Fibroblast of lung (primary cell): ENCODE measurements around the gene CPNE2. TPM values are rescaled to one million over a fixed set of nuclear protein-coding genes. Genes with fewer than 3 reads are reported as not detected.

Source experiments
- DNase-seq, 2 donors: peaks; one replicate each; pipeline versions ENCODE4 v3.0.0 to v3.0.0-alpha.2; 2010; ENCODE audit warnings: low read depth in 2 of 2
- H2AFZ ChIP-seq: 2 replicates; pipeline ENCODE4 v1.5.1; 2012; ENCODE audit warnings: low read length, control low read depth, inconsistent platforms
- H3K27ac ChIP-seq: 2 replicates; pipeline ENCODE4 v1.5.1; 2011; ENCODE audit warnings: low read length, control low read depth; ENCODE audit not compliant: insufficient read depth
- H3K27me3 ChIP-seq: 2 replicates; pipeline ENCODE4 v1.5.1; 2011; ENCODE audit warnings: mild to moderate bottlenecking, low read length; ENCODE audit not compliant: control insufficient read depth, insufficient read depth
- H3K36me3 ChIP-seq: 2 replicates; pipeline ENCODE4 v1.5.1; 2011; ENCODE audit warnings: low read length; ENCODE audit not compliant: control insufficient read depth, insufficient read depth
- H3K4me1 ChIP-seq: 2 replicates; pipeline ENCODE4 v1.5.1; 2011; ENCODE audit warnings: low read length; ENCODE audit not compliant: control insufficient read depth, insufficient read depth; ENCODE audit errors: extremely low read depth
- H3K4me2 ChIP-seq: 2 replicates; pipeline ENCODE4 v1.5.1; 2011; ENCODE audit warnings: low read length, control low read depth; ENCODE audit not compliant: insufficient read depth; ENCODE audit errors: extremely low read depth
- H3K4me3 ChIP-seq, 4 experiments: fragments of 200-600 bp in 1 of 4; sonication (generic) in 1 of 4; replicated peaks in 1 of 4; 2 replicates each; pipeline ENCODE4 v1.5.1; 2011 to 2016; ENCODE audit warnings: low read length in 4 of 4, low read depth in 3 of 4, mild to moderate bottlenecking in 3 of 4, control low read depth in 2 of 4, inconsistent platforms in 1 of 4, mixed read lengths in 1 of 4; ENCODE audit not compliant: insufficient read depth in 1 of 4; ENCODE audit errors: control extremely low read depth in 1 of 4
- H3K79me2 ChIP-seq: 2 replicates; pipeline ENCODE4 v1.5.1; 2012; ENCODE audit warnings: mild to moderate bottlenecking, low read length, inconsistent platforms; ENCODE audit not compliant: control insufficient read depth, insufficient read depth
- H3K9ac ChIP-seq: 2 replicates; pipeline ENCODE4 v1.5.1; 2011; ENCODE audit warnings: mild to moderate bottlenecking, low read length, control low read depth; ENCODE audit not compliant: insufficient read depth
- H3K9me3 ChIP-seq: 2 replicates; pipeline ENCODE4 v1.5.1; 2012; ENCODE audit warnings: low read depth, low read length; ENCODE audit not compliant: control insufficient read depth, insufficient read depth
- H4K20me1 ChIP-seq: 2 replicates; pipeline ENCODE4 v1.5.1; 2011; ENCODE audit warnings: low read length; ENCODE audit not compliant: control insufficient read depth, insufficient read depth; ENCODE audit errors: extremely low read depth
- EZH2 ChIP-seq: IDR thresholded peaks from 2 replicates; pipeline ENCODE4 v1.5.1; 2012; ENCODE audit warnings: low read length, control low read depth, mild to moderate bottlenecking; ENCODE audit errors: missing control alignments
- polyA plus RNA-seq, 2 donors: library from polyadenylated mRNA; depleted of rRNA in 1 of 2; stranded (reverse) in 1 of 2; unstranded in 1 of 2; fragments of >200 nt; gene quantifications; 2 replicates each; pipeline ENCODE4 v1.2.1, GENCODE V29; 2011 to 2012; ENCODE audit warnings: missing spikeins in 1 of 2
- total RNA-seq: library from RNA; depleted of rRNA; stranded (reverse); fragments of >200 nt; gene quantifications from 2 replicates; pipeline ENCODE4 v1.2.1, GENCODE V29; 2014
- TF ChIP-seq, protein P1 (sequence below), 2 donors: IDR thresholded peaks in 1 of 2; conservative IDR thresholded peaks in 1 of 2; 1 replicate in 1 of 2; 2 replicates in 1 of 2; pipeline ENCODE4 v1.5.1; 2011 to 2012; ENCODE audit warnings: low read length in 2 of 2, control low read depth in 1 of 2, inconsistent platforms in 1 of 2, low read depth in 1 of 2, mild to moderate bottlenecking in 1 of 2

The CPNE2 gene
- total and polyA plus RNA-seq, 2 donors (not counting 1 experiment from before 2014, with no cell fraction given), result 20.5 to 39.6 TPM

DNA sequence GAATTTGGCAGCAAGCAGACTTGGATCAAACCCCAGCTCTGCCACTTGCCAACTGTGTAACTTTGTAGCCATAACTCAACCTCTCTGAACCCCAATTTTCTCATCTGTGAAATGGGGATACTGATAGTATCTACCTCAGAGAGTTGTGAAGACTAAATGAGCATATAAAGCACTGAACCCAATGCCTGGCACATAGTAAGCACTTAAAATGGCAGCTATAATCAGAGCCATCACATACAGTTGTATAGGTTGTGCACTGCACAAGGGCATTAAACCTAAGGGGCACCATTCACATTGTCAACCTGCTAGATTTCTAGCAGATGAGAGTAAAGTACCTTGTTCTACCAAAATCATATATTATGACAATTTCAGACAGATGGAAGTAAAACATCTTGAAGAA lies 10.6 kb upstream of the CPNE2 start:
- Histone ChIP-seq H3K4me3 (no peak overlapping the region), H3K9me3 (no peaks in the 10 kb centered on the region), H3K27me3 (no peaks in the 10 kb centered on the region), H4K20me1 (no peaks in the 10 kb centered on the region), H3K9ac (no peak overlapping the region), H2AFZ (no peak overlapping the region), H3K36me3 (peaks cover 5% of the 10 kb centered on the region), H3K79me2 (no peaks in the 10 kb centered on the region), H3K4me1 (no peaks in the 10 kb centered on the region), H3K4me2 (no peak overlapping the region), H3K27ac (no peak overlapping the region)
- no peak for TF ChIP-seq EZH2
- TF ChIP-seq, protein P1, sequence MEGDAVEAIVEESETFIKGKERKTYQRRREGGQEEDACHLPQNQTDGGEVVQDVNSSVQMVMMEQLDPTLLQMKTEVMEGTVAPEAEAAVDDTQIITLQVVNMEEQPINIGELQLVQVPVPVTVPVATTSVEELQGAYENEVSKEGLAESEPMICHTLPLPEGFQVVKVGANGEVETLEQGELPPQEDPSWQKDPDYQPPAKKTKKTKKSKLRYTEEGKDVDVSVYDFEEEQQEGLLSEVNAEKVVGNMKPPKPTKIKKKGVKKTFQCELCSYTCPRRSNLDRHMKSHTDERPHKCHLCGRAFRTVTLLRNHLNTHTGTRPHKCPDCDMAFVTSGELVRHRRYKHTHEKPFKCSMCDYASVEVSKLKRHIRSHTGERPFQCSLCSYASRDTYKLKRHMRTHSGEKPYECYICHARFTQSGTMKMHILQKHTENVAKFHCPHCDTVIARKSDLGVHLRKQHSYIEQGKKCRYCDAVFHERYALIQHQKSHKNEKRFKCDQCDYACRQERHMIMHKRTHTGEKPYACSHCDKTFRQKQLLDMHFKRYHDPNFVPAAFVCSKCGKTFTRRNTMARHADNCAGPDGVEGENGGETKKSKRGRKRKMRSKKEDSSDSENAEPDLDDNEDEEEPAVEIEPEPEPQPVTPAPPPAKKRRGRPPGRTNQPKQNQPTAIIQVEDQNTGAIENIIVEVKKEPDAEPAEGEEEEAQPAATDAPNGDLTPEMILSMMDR (conservative IDR thresholded peaks at IDR 0.05 in 1 of 2, IDR thresholded peaks at IDR 0.05 in 1 of 2; ENCODE audit: low read depth in 1 of 2, low read length in 2 of 2), result no peak
- DNase-seq, result no peak

DNA sequence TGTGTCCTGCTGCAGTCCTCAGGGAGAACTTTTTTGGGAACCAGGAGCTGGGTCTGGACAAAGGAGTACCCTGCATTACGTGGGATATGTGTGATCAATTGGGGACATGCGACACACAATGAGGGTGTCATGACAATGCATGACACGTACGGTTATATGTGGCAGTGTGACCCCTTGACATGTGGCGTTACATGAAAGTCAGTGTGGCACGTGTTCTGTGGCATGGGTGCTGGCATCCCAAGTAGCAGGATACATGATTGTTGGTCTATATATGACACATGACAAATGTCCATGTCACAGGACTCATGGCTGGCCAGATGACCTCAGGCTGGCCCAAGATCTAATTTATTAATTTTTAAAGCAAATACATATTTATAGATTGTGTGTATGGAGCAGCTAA lies 9.7 kb upstream of the CPNE2 start:
- H2AFZ ChIP-seq, result no peak overlapping the region
- no peaks in the 10 kb centered on the region for H3K79me2 ChIP-seq
- TF ChIP-seq, protein P1 (conservative IDR thresholded peaks at IDR 0.05 in 1 of 2, IDR thresholded peaks at IDR 0.05 in 1 of 2; ENCODE audit: low read depth in 1 of 2, low read length in 2 of 2), result no peak
- TF ChIP-seq EZH2, result no peak
- H3K4me2 ChIP-seq, result no peak overlapping the region
- H3K4me1 ChIP-seq, result no peaks in the 10 kb centered on the region
- H3K9ac ChIP-seq, result no peak overlapping the region
- H3K27me3 ChIP-seq, result no peaks in the 10 kb centered on the region
- no peaks in the 10 kb centered on the region for H3K9me3 ChIP-seq
- no peak for DNase-seq
- no peaks in the 10 kb centered on the region for H4K20me1 ChIP-seq
- H3K36me3 ChIP-seq, result peaks cover 5% of the 10 kb centered on the region
- H3K27ac ChIP-seq, result no peak overlapping the region
- no peak overlapping the region for H3K4me3 ChIP-seq

DNA sequence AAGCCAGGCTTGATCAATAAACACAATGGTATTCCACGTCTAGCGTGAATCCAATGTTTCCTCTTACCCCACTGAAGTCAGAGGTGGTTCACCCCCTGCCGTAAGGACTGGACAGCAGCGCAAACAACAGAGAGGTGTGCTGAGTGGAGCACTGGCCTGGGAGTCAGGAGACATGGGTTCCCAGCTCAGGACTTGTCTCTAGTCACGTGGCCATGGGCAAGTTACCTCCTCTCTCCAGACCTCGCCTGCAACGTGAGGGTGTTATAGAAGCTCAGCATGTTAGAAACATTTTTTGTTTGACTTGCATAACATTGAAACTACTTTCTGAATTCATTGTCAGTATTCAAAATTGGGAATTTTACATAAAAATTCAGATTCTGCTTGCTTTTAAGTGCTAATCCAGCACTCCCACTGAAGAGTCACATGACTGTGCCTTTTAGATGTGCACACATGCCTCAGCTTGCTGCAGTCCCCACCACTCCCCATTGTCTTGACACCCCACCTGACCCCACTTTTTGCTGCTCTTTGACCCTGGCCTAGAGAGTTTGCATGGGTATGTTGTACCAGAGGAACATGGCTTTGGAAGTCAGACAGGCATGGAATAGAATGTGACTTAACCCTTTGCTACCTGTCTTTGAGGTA lies 8.8 kb upstream of the CPNE2 start:
- Histone ChIP-seq H2AFZ (no peak overlapping the region), H3K27me3 (no peaks in the 10 kb centered on the region), H3K79me2 (no peaks in the 10 kb centered on the region), H3K4me1 (no peaks in the 10 kb centered on the region), H3K9me3 (no peaks in the 10 kb centered on the region), H3K36me3 (peaks cover 5% of the 10 kb centered on the region), H3K4me3 (no peak overlapping the region), H4K20me1 (no peaks in the 10 kb centered on the region), H3K4me2 (no peak overlapping the region), H3K27ac (no peak overlapping the region), H3K9ac (no peak overlapping the region)
- DNase-seq, result no peak
- TF ChIP-seq EZH2, result no peak
- TF ChIP-seq, protein P1 (conservative IDR thresholded peaks at IDR 0.05 in 1 of 2, IDR thresholded peaks at IDR 0.05 in 1 of 2; ENCODE audit: low read depth in 1 of 2, low read length in 2 of 2), result no peak
